Heart right ventricle (tissue), 16 donors: ENCODE measurements around the gene ELOVL5. TPM values are rescaled to one million over a fixed set of nuclear protein-coding genes. Genes with fewer than 3 reads are reported as not detected.
"Not testable (repeated sequence)": the region's sequence is repeated elsewhere in the genome, so short reads cannot be mapped to it uniquely, and the experiment has no call there.

Experiments
- ATAC-seq, 8 donors: fragments of 200-7000 bp; cut with Tn5 transposase; one replicate each; pipeline ENCODE4 v1.9.1; 2020; ENCODE audit warnings: mild to moderate bottlenecking in 8 of 8, moderate library complexity in 8 of 8, moderate number of reproducible peaks in 1 of 8
- DNase-seq, 2 donors: peaks; one replicate each; pipeline ENCODE4 v3.0.0-alpha.2; 2020
- H3K27ac ChIP-seq, 10 donors: fragments of 200-600 bp; sonication (generic) in 2 of 10; one replicate each; pipeline versions ENCODE4 v1.5.0 to v1.8.0; 2020 to 2022; ENCODE audit warnings: mild to moderate bottlenecking in 3 of 10
- H3K27me3 ChIP-seq, 7 donors: fragments of 200-600 bp; one replicate each; pipeline ENCODE4 v1.8.0; 2021 to 2022; ENCODE audit warnings: mild to moderate bottlenecking in 2 of 7
- H3K36me3 ChIP-seq, 9 donors: fragments of 200-600 bp; sonication (generic) in 1 of 9; one replicate each; pipeline versions ENCODE4 v1.5.0 to v1.8.0; 2020 to 2022; ENCODE audit warnings: mild to moderate bottlenecking in 2 of 9
- H3K4me1 ChIP-seq, 9 donors: fragments of 200-600 bp; sonication (generic) in 1 of 9; one replicate each; pipeline versions ENCODE4 v1.5.0 to v1.8.0; 2020 to 2022; ENCODE audit warnings: mild to moderate bottlenecking in 4 of 9
- H3K4me3 ChIP-seq, 10 donors: fragments of 200-600 bp; sonication (generic) in 2 of 10; one replicate each; pipeline versions ENCODE4 v1.5.0 to v1.8.0; 2020 to 2022; ENCODE audit warnings: mild to moderate bottlenecking in 7 of 10, moderate library complexity in 2 of 10
- H3K9me3 ChIP-seq, 11 donors: fragments of 200-600 bp in 10 of 11; sonication (generic) in 2 of 11; one replicate each; pipeline versions ENCODE4 v1.5.0 to v1.8.0; 2013 to 2022; ENCODE audit warnings: mild to moderate bottlenecking in 2 of 11, control low read depth in 1 of 11, moderate library complexity in 1 of 11
- CTCF ChIP-seq, 9 donors: fragments of 200-600 bp; sonication (generic) in 2 of 9; IDR thresholded peaks; one replicate each; pipeline versions ENCODE4 v1.5.0 to v1.8.0; 2021 to 2022; ENCODE audit warnings: antibody characterized with exemption in 9 of 9, mild to moderate bottlenecking in 5 of 9, moderate library complexity in 1 of 9
- WGBS, 2 donors: extraction: QIAGEN DNeasy Blood & Tissue Kit; methylation state at CpG; one replicate each; pipeline ENCODE4 v1.1.7; 2013; ENCODE audit warnings: inconsistent platforms in 1 of 2; 5-methylcytosine and 5-hydroxymethylcytosine counted together
- intact Hi-C, 10 donors: fragments of 100-400 bp; cut with DNase I; formaldehyde crosslinking; loops; one replicate each; pipeline versions ENCODE4 v1.11.1 to v1.14.2; 2022
- polyA plus RNA-seq, 2 donors: library from polyadenylated mRNA; stranded (reverse); fragments of 200-250 nt; gene quantifications; one replicate each; pipeline ENCODE4 v1.2.3, GENCODE V29; 2013
- total RNA-seq, 10 donors: library from RNA; stranded (reverse); fragmentation: NEBNext Ultra II Directional in 3 of 10; extraction: Animal tissue kit (Norgen Biotek cat#: 25700) in 3 of 10; gene quantifications; one replicate each; pipeline versions ENCODE4 v1.2.1 to v1.2.4, GENCODE V29; 2021 to 2023
- donor health status: Arrhythmogenic right ventricular cardiomyopathy.
- donor health status: ischemic (EF 13 %, LVEDD 7.1; RV severe dilation, severe dysfunction).
- donor health status: healthy with polysubstance abuse.
- donor health status: DM: no; HTN: yes; CAD: no.
- donor health status: DM: no; HTN: no; CAD: no.
- donor health status: ischemic (EF 25% LVEDD 6.9; RV normal size, moderate dysfunction).
- donor health status: ischemic (EF 25% LVEDD 5.7; RV mildly dilated, moderate dysfunction).
- donor health status: healthy.
- donor health status: DM: yes; HTN: yes; CAD: no.
- donor health status: Ischemic cardiomyopathy.
- donor health status: ischemic (EF 35%, LVEDD 5.7; RV mildly dilated, moderate dysfunction).
- donor health status: nonischemic (EF 11% LVEDD 7.7; RV severe dilation, severe dysfunction).
- donor health status: DM: yes; HTN: yes; CAD: no.
- donor health status: PGD.
- donor health status: ischemic (EF 29% LVEDD 5.4; RV normal size, mild dysfunction).
- donor health status: nonischemic (EF 23%, LVEDD 6.1; RV moderate dilation, normal function).

The ELOVL5 gene
- total and polyA plus RNA-seq, 12 donors = 16.9 to 48.1 (median 29.7) TPM

- Histone ChIP-seq H3K27me3 (no peaks in the 10 kb centered on the region), H3K27ac (peak overlapping the region; percentile 90 to 100 (median 99)), H3K9me3 (no peaks in the 10 kb centered on the region), H3K4me1 (peaks cover 0 to 52% (median 31%) of the 10 kb centered on the region in 9 donors), H3K4me3 (peak overlapping the region; percentile 82 to 98 (median 93)), H3K36me3 (peaks cover 0 to 6% (median 0%) of the 10 kb centered on the region in 9 donors)
- intact Hi-C loops = loop anchor here (2.0 to 10.0 kb wide), 8 partner anchors 35 to 175 kb away; no protein-coding TSS in a partner anchor
- ATAC-seq (no peak), DNase-seq (no peak)
- 0 to 1% methylated on average over 23 of the region's 23 CpGs for WGBS, 2 donors
- no peak for TF ChIP-seq CTCF (IDR thresholded peaks at IDR 0.05)
Observed at GRCh38 chr6:53347250-53347920, 1.4 kb downstream of the ELOVL5 start.

GRCh38 chr6:53346049-53346448 is 2.7 kb downstream of the ELOVL5 start:
- H3K4me1 ChIP-seq = peaks cover 0 to 59% (median 42%) of the 10 kb centered on the region in 9 donors
- not testable (repeated sequence) for ATAC-seq, H3K27ac ChIP-seq, H3K27me3 ChIP-seq, H3K36me3 ChIP-seq, H3K9me3 ChIP-seq, DNase-seq, H3K4me3 ChIP-seq
- intact Hi-C loops = loop anchor here (2.0 to 10.0 kb wide), 8 partner anchors 34 to 174 kb away; no protein-coding TSS in a partner anchor
- 95 to 97% methylated on average over 5 of the region's 5 CpGs for WGBS, 2 donors

GRCh38 chr6:53344969-53345368 is 3.8 kb downstream of the ELOVL5 start:
- ATAC-seq (no peak), DNase-seq (no peak)
- no peak overlapping the region for H3K27ac ChIP-seq
- H3K4me1 ChIP-seq = peaks cover 0 to 67% (median 53%) of the 10 kb centered on the region in 9 donors
- WGBS, 2 donors = 40 to 53% methylated on average over 1 of the region's 1 CpG
- no peak overlapping the region for H3K4me3 ChIP-seq
- H3K27me3 ChIP-seq = no peaks in the 10 kb centered on the region
- intact Hi-C loops = loop anchor here in 9 of 10 donors (5.0 to 10.0 kb wide), 7 partner anchors 33 to 173 kb away; no protein-coding TSS in a partner anchor
- TF ChIP-seq CTCF (IDR thresholded peaks at IDR 0.05) = no peak
- H3K9me3 ChIP-seq = no peaks in the 10 kb centered on the region
- H3K36me3 ChIP-seq = peaks cover 0 to 6% (median 0%) of the 10 kb centered on the region in 9 donors

- Histone ChIP-seq H3K9me3 (no peaks in the 10 kb centered on the region), H3K36me3 (peaks cover 0 to 6% (median 0%) of the 10 kb centered on the region in 9 donors), H3K4me1 (peaks cover 0 to 81% (median 60%) of the 10 kb centered on the region in 9 donors), H3K27ac (no peak overlapping the region), H3K27me3 (no peaks in the 10 kb centered on the region), H3K4me3 (no peak overlapping the region)
- TF ChIP-seq CTCF (IDR thresholded peaks at IDR 0.05) = no peak
- intact Hi-C loops = loop anchor here in 3 of 10 donors (10.0 kb wide), 2 partner anchors 48 to 142 kb away; no protein-coding TSS in a partner anchor
- ATAC-seq (no peak), DNase-seq (no peak)
- 81 to 88% methylated on average over 3 of the region's 3 CpGs for WGBS, 2 donors
Observed at GRCh38 chr6:53343092-53343491, 5.7 kb downstream of the ELOVL5 start.

GRCh38 chr6:53342217-53342616 is 6.5 kb downstream of the ELOVL5 start:
- H3K4me3 ChIP-seq = no peak overlapping the region
- no peaks in the 10 kb centered on the region for H3K27me3 ChIP-seq
- no peaks in the 10 kb centered on the region for H3K9me3 ChIP-seq
- H3K27ac ChIP-seq = no peak overlapping the region
- ATAC-seq (no peak), DNase-seq (no peak)
- H3K4me1 ChIP-seq = peaks cover 0 to 86% (median 68%) of the 10 kb centered on the region in 9 donors
- H3K36me3 ChIP-seq = peaks cover 0 to 6% (median 0%) of the 10 kb centered on the region in 9 donors
- TF ChIP-seq CTCF (IDR thresholded peaks at IDR 0.05) = no peak
- WGBS, 2 donors = 93 to 94% methylated on average over 2 of the region's 2 CpGs
- intact Hi-C loops = loop anchor here in 3 of 10 donors (10.0 kb wide), 2 partner anchors 47 to 143 kb away; no protein-coding TSS in a partner anchor
